ENCODE results near the gene COBL.

COBL gene

GRCh38 chr7:51140199-51141164, 176.1 kb downstream of the COBL start:
- no peak for DNase-seq

DNA sequence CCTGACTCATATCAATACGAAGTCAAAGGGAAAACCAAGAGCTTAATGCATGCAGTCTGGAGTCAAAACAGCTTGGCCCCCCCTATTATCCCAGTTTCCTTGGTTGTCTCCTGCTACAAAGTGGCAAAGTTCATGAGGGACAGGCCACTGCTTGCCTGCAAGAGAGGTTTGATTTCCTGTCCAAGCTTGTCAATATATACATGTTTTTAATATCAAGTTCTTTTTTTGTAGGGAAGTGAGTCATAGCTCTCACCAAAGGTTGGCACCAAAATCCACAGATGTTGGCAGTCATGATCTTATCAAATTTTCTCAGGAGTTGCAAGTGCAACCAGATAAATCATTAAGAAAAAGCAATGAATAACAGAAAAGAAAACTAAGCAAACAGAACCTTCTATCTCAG, 176.8 kb downstream of the COBL start:
- no peak for DNase-seq

DNA sequence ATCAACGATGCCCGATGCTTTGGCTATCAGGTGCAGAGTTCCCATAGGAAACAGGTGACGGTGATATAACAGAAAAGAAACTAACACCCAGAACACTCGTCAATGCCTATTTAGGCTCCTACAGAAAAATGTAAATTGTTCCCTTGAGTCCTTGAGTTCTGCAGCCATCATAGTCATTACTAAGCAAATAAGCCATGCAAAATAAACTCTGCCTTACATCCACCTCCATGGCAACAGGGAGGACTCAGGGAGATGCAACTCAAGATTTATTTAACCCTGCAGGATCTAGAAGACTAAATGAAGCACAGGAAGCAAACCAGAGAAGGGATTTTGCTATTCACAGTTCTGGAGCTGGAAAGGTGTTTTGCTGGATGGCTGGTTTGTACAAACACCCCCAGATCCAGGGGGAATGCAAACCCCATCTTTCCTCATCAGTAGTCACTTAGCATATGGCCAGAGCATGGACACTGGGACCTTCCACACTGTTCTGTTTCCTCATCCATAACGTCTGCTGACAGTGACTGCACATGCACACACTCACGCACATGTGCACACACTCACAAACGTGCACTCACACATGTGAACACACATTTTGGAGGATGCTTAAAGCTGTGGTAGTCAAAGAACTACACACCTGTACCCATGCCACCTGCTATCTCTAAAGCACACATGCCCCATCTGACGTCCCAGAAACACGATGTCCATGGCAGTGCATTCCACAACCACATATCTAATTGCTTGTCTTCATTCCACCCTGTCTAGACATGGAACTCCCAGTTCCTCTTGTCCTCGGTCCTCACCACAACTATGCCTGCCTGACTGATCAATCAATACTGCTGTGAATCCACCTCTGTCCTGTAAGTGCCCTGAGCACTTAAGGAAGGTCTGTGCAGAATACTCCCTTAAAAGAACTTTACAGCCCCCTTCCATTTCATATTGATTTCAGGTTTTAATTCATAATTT, 178.2 kb downstream of the COBL start:
- no peak for DNase-seq

- no peak for DNase-seq
Observed at GRCh38 chr7:51135576-51135975, 181.0 kb downstream of the COBL start.

DNA sequence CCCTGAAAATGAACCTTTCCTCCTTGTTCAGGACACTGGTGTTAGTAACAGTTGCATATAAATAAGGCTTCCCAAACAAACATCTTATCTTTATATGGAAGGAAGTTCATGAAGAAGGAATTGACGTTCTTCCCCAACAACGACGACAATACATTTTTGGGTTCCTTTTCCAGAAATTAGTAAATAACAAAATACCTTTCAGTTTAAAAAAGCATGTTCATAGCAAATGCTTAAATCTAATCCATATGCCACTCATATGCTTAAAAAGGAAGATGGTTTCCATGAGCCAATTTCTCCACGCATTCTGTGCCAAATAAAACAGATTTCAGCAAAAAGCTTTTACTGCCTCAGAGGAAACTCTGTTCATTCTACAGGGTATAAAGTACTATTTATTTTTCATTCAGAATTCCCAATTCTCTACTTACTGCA, 182.6 kb downstream of the COBL start:
- DNase-seq = no peak

GRCh38 chr7:51132661-51133060, 183.9 kb downstream of the COBL start:
- no peak for DNase-seq

GRCh38 chr7:51129527-51130472, 186.8 kb downstream of the COBL start:
- no peak for DNase-seq

DNA sequence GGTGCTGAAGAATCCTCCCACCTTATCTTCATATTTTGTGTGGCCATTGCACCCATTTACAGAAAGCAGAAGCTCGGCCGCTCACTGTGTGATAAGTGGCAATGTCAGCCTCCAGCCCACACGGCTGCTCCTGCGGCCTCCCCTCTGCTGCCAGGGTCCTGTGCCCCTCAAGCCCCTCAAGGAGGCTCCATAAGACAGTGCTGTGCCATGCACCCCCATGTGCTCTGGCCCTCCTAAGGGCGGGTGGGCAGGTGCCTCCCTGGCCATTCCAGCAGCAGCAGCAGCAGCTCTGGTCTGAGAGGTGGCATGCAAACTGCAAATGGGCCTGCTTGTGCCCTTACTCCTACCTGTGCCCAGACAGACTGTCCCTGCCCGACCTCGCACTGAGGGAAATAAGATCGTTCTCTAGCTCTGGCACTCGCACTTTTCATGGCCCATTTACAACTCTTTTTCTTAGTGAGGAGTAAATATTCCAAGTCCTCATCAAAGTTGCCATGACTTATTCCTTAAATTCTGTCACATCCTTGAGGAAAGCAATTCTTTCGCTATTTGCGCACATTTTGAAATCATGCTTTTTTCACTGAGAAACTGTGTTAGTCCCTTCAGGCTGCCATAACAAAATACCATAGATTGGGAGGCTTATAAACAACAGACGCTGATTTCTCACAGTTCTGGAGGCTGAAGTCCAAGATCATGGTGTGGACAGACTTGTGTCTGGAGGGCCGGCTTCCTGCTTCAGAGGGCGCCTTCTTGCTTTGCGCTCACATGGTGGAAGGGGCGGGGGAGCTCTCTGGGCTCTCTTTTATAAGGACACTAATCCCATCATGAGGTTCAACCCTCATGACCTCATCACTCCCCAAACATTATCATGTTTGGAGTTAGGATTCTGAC, 187.8 kb downstream of the COBL start:
- no peak for DNase-seq

- DNase-seq = no peak
Observed at GRCh38 chr7:51127618-51127904, 189.0 kb downstream of the COBL start.

DNA sequence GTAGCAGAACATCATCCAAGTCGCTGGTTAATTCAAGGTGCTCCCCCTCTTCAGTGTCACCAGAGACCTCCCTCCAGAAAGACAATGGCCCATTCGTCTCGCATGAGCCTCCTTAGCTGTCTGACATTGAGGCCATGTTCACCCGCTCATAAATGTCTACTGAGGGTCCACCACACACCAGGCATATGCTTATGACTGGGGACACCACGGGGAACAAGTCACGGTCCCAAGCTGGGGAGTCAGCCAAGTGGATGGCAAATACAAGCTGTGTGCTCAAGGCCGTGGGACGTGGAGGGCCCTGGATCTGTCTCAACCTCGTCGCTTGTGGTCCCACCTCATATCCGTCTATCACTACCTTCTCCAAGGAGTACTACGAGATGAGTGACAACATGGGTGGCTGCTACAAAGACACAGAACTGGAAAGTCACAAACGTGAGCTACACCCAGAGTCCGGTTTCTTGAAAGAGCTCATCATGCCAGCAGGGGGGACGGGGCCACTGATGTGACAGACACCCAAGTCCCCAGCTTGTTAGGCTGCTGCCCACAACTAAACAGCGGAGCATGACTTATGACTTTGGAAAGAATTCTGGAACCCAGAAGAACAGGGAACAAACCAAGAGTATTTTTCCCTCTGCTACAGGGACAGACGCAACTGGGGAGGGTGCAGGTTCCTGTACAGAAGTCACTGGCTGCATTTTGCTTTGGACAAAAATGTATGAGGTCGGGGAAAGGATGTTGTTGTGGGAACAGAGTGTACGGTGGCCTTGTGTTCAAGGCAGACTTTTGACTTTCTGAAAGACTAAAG, 189.6 kb downstream of the COBL start:
- no peak for DNase-seq

DNA sequence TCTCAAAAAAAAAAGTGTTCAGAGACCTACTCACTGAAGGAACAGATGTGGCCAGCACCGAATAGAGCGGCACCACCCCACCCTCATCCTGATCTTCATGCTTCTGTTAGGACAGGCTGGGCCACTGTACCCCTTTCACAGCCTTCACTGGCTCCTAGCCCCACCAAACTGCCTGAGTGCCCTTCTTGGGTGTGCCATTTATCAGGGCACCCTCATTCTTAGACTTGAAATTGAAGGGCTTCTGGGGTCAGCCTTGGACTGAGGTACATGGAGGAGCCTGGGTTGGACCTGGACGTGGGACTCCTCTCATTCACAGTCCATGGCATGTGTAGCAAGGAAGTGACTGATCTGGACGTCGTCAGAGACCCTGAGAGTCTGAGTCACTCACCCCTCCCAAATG, 190.3 kb downstream of the COBL start:
- no peak for DNase-seq

- DNase-seq = no peak
Observed at GRCh38 chr7:51124321-51124720, 192.3 kb downstream of the COBL start.

GRCh38 chr7:51123322-51124019, 193.1 kb downstream of the COBL start:
- no peak for DNase-seq

DNA sequence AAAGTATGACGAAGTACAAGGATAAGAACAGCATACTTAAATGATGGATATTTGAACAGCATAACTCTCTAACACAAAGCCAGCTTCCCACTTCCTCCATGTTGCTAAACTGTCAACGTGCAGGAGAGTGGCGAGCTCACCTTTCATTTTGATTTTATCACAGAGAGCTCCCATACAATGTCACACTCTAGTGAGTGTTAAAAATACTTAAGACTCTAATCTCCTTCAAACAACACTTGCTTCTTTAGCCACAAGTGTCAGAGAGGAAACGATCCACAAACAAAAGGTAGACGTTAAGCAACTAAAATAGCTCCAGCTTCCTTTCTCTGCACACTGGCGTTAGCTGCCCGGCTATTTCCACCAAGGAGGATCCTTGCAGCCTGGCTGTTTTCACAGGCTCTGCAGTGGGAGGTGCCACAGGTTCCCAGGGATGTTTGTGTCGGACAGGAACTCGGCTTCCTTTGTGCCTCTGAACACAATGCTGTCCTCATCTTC, 194.6 kb downstream of the COBL start:
- DNase-seq = no peak

- no peak for DNase-seq
Observed at GRCh38 chr7:51121036-51121790, 195.4 kb downstream of the COBL start.

DNA sequence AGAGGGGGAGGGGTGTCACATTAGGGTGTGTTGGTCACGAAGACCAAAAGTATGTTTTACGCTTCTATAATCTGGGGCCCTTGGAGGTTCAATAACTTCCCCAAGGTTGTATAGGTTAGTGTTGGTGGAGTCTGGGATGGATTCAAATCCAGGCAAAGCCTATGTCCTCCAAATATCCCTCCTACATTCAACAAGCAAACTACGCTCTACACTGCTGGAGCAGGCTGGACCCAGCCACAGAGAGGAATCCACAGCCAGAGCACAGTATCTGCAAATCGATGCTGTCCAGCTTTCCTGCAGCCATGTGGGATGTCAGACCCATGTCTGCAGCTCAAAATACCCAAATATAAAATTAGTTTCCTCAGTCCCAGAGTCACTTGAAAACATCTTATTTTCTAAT, 198.0 kb downstream of the COBL start:
- DNase-seq = no peak

DNA sequence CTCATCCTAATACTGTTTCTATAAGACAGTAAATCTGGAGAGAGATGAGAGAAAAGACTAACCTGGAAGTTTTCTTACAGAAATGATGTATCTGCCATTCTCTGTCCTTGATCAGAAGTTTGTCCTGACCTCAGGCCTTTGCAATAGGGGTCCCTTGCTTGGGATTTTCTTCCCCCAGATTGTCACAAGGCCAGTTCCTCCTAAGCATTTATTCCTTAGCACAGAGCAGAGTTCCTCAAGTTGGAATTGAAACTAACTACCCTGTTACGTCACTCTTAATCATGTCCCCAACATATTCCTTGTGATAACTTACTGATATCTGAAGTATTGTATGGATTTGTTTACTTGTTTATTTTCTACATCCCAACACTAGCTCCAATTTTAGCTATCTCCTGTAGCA, 202.1 kb downstream of the COBL start:
- DNase-seq = no peak

GRCh38 chr7:51113962-51114361, 202.6 kb downstream of the COBL start:
- DNase-seq = no peak

DNA sequence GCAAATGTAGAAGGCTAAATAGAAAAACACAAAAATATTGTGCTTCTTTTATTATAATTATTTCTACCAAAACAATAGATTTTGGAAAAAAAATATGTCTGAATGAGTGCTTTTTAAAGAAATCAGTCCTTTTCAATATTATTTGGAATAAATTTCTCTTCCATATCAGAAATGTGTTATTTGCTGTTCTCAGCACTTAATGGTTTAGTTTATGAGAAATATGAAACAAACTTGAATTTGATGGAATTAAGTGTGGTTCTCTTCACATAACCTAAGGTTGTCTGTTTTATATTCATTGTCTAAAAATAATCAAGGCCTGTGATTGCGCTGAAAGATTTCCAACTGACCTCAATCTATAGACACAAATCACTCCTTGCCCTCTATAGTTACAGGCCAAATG, 203.0 kb downstream of the COBL start:
- no peak for DNase-seq
